ENCODE measurements around the gene TTC7B.

The TTC7B gene

GRCh38 chr14:90659156-90659555 is 157.1 kb downstream of the TTC7B start:
- TF ChIP-seq, protein P1, sequence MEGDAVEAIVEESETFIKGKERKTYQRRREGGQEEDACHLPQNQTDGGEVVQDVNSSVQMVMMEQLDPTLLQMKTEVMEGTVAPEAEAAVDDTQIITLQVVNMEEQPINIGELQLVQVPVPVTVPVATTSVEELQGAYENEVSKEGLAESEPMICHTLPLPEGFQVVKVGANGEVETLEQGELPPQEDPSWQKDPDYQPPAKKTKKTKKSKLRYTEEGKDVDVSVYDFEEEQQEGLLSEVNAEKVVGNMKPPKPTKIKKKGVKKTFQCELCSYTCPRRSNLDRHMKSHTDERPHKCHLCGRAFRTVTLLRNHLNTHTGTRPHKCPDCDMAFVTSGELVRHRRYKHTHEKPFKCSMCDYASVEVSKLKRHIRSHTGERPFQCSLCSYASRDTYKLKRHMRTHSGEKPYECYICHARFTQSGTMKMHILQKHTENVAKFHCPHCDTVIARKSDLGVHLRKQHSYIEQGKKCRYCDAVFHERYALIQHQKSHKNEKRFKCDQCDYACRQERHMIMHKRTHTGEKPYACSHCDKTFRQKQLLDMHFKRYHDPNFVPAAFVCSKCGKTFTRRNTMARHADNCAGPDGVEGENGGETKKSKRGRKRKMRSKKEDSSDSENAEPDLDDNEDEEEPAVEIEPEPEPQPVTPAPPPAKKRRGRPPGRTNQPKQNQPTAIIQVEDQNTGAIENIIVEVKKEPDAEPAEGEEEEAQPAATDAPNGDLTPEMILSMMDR (IDR thresholded peaks at IDR 0.05; ENCODE audit: borderline replicate concordance, insufficient read depth, low read depth, low read length): no peak
- H3K4me3 ChIP-seq (ENCODE audit: low read depth, low read length): no peak overlapping the region

GRCh38 chr14:90658541-90658967 is 157.7 kb downstream of the TTC7B start:
- TF ChIP-seq, protein P1 (IDR thresholded peaks at IDR 0.05; ENCODE audit: borderline replicate concordance, insufficient read depth, low read depth, low read length): no peak
- no peak overlapping the region for H3K4me3 ChIP-seq (ENCODE audit: low read depth, low read length)

GRCh38 chr14:90656973-90657372 is 159.3 kb downstream of the TTC7B start:
- TF ChIP-seq, protein P1 (IDR thresholded peaks at IDR 0.05; ENCODE audit: borderline replicate concordance, insufficient read depth, low read depth, low read length): no peak
- H3K4me3 ChIP-seq (ENCODE audit: low read depth, low read length): no peak overlapping the region

DNA sequence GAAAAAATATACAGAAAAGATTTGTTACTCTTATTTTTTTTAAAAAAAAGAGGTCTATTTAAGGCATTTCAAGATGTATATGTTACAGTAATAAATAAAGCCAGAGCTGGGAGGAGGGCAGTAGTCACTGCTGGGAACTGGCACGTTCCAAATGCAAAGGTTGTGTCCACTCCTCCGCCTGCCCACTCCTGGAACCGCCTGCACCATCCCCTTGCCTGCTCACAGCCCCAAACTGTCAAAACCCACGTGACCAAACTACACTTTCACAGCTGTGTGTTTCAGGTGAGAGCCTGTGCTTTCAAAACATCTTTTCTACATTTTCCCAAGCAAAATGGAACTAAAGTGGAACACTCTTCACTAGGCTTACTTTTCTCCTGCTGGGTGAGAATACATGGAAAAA is 160.4 kb downstream of the TTC7B start:
- TF ChIP-seq, protein P1 (IDR thresholded peaks at IDR 0.05; ENCODE audit: borderline replicate concordance, insufficient read depth, low read depth, low read length): no peak
- no peak overlapping the region for H3K4me3 ChIP-seq (ENCODE audit: low read depth, low read length)

DNA sequence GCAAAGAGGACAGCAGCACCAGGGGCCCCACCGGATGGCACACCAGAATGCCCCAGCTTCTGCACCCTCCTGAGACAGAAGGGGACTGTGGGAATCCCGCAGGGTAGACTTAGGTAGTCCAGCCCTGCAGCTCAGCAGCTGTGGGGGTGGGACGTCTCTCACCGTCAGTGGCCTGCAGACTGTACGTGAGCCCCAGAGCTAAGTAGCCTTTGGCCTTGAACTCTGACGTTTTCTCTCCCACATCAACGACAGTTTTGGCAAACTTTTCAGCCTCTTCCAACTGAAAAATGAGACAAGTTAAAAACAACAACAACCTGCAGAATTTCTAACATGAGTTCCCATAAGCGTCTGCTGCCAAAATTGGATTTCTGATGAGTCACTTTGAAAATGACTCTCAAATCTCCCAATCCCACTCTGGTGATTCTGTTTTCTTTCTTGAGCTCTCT is 161.4 kb downstream of the TTC7B start:
- no peak overlapping the region for H3K4me3 ChIP-seq (ENCODE audit: low read depth, low read length)

GRCh38 chr14:90652626-90653025 is 163.6 kb downstream of the TTC7B start:
- TF ChIP-seq, protein P1 (IDR thresholded peaks at IDR 0.05; ENCODE audit: borderline replicate concordance, insufficient read depth, low read depth, low read length): no peak
- no peak overlapping the region for H3K4me3 ChIP-seq (ENCODE audit: low read depth, low read length)

More for the DNA sequence above, 161.4 kb downstream of the TTC7B start:
- TF ChIP-seq, protein P1 (IDR thresholded peaks at IDR 0.05; ENCODE audit: borderline replicate concordance, insufficient read depth, low read depth, low read length): no peak

GRCh38 chr14:90651976-90652560 is 164.2 kb downstream of the TTC7B start:
- TF ChIP-seq, protein P1 (IDR thresholded peaks at IDR 0.05; ENCODE audit: borderline replicate concordance, insufficient read depth, low read depth, low read length): no peak
- no peak overlapping the region for H3K4me3 ChIP-seq (ENCODE audit: low read depth, low read length)
